Karpas-422 (cell line): ENCODE results near the gene COL4A4. TPM values are rescaled to one million over a fixed set of nuclear protein-coding genes. Genes with fewer than 3 reads are reported as not detected.

Source experiments
- DNase-seq: peaks from one replicate; pipeline ENCODE4 v3.0.0-alpha.2; 2015
- H2AFZ ChIP-seq: fragments of 200-600 bp; sonication (generic); 2 replicates; pipeline ENCODE4 v1.6.1; 2014; ENCODE audit warnings: antibody characterized with exemption, low read length, mixed read lengths
- H3K27ac ChIP-seq: fragments of 200-600 bp; sonication (generic); 2 replicates; pipeline ENCODE4 v1.5.1; 2014; ENCODE audit warnings: mild to moderate bottlenecking, low read length, moderate library complexity
- H3K27me3 ChIP-seq: fragments of 200-600 bp; sonication (generic); 2 replicates; pipeline ENCODE4 v1.6.1; 2014; ENCODE audit warnings: low read length, mixed read lengths
- H3K36me3 ChIP-seq: fragments of 200-600 bp; sonication (generic); 2 replicates; pipeline ENCODE4 v1.6.1; 2014; ENCODE audit warnings: low read length, mixed read lengths; ENCODE audit not compliant: insufficient read depth
- H3K4me1 ChIP-seq: fragments of 200-600 bp; sonication (generic); 2 replicates; pipeline ENCODE4 v1.6.1; 2014; ENCODE audit warnings: mild to moderate bottlenecking, low read length, mixed read lengths
- H3K4me2 ChIP-seq: fragments of 200-600 bp; sonication (generic); 2 replicates; pipeline ENCODE4 v1.6.1; 2014; ENCODE audit warnings: low read length, low read depth, mild to moderate bottlenecking; ENCODE audit not compliant: poor library complexity, severe bottlenecking
- H3K4me3 ChIP-seq: fragments of 200-600 bp; sonication (generic); 2 replicates; pipeline ENCODE4 v1.5.1; 2014; ENCODE audit warnings: mild to moderate bottlenecking, antibody characterized with exemption, low read length, mixed read lengths
- H3K79me2 ChIP-seq: fragments of 200-600 bp; sonication (generic); 2 replicates; pipeline ENCODE4 v1.6.1; 2014; ENCODE audit warnings: mild to moderate bottlenecking, low read length, mixed read lengths
- H3K9ac ChIP-seq: fragments of 200-600 bp; sonication (generic); 2 replicates; pipeline ENCODE4 v1.6.0; 2014; ENCODE audit warnings: low read length
- H3K9me2 ChIP-seq: fragments of 200-600 bp; sonication (generic), shearing (Covaris generic); replicated peaks from 2 replicates; pipeline ENCODE4 v1.6.0; 2014; ENCODE audit warnings: mild to moderate bottlenecking, low read length, moderate library complexity; ENCODE audit not compliant: insufficient read depth
- H3K9me3 ChIP-seq: fragments of 300-700, 200-600 bp; sonication (generic); 2 replicates; pipeline ENCODE4 v1.6.1; 2014; ENCODE audit warnings: low read length, mixed read lengths
- H4K20me1 ChIP-seq: fragments of 200-600 bp; sonication (generic); 2 replicates; pipeline ENCODE4 v1.6.1; 2014; ENCODE audit warnings: mild to moderate bottlenecking, antibody characterized with exemption, low read length, low read depth; ENCODE audit not compliant: insufficient read depth
- total RNA-seq: library from RNA; depleted of rRNA; stranded (reverse); fragments of >200 nt; shearing (Covaris generic); gene quantifications from 2 replicates; pipeline ENCODE4 v1.2.3, GENCODE V29; 2014; ENCODE audit warnings: low replicate concordance

COL4A4 gene
- total RNA-seq, 1 experiment from 2014 or later = 0.41 TPM

GRCh38 chr2:227154986-227155774 lies 8.8 kb downstream of the COL4A4 start:
- Histone ChIP-seq H3K27ac (no peak overlapping the region), H3K4me2 (no peak overlapping the region), H3K9ac (no peak overlapping the region), H3K4me1 (no peaks in the 10 kb centered on the region), H3K79me2 (no peaks in the 10 kb centered on the region), H4K20me1 (no peaks in the 10 kb centered on the region), H3K27me3 (no peaks in the 10 kb centered on the region), H3K9me3 (no peaks in the 10 kb centered on the region), H3K36me3 (no peaks in the 10 kb centered on the region), H3K9me2 (no peaks in the 10 kb centered on the region; the same call in 1 of the 2 replicates), H2AFZ (no peak overlapping the region), H3K4me3 (no peak overlapping the region)
- no peak for DNase-seq

DNA sequence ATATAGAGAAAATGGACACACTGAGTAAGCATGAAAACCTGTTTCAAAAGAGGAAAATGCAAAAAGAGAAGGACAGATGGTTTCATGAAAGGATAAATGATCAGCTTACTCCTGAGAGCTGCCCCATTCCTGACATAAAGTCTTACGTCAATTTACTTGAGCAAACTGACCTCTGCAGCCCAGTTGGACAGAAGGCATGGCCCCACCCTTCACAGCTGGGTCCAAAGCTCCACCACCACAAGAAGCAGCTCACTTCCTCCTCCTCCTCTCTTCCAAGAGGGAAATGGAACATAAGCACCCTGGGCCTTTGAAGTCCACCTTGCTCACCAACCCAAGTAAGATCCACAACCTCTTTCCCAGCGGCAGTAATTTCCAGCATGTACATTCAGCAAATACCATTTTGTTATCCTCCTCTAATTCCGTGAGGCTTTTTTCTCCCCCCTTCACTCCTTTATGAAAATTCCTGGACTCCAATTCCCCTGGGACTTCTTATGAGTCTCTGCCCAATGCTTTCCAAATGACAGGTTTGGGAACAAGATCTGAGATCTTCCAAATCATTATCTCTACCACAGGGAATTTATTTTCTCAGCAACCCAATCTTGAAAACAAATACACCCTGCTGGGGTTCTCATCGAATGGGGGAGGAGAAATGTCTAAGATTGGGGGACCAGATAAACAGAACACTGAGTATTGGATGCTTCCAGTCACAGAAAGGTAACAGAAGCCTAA lies 10.1 kb downstream of the COL4A4 start:
- no peak overlapping the region for H3K9ac ChIP-seq
- H3K9me3 ChIP-seq = no peaks in the 10 kb centered on the region
- DNase-seq = no peak
- no peak overlapping the region for H3K4me3 ChIP-seq
- no peak overlapping the region for H3K4me2 ChIP-seq
- H3K27ac ChIP-seq = no peak overlapping the region
- no peaks in the 10 kb centered on the region for H3K36me3 ChIP-seq
- H3K9me2 ChIP-seq = no peaks in the 10 kb centered on the region; the same call in 1 of the 2 replicates
- H2AFZ ChIP-seq = no peak overlapping the region
- no peaks in the 10 kb centered on the region for H3K79me2 ChIP-seq
- no peaks in the 10 kb centered on the region for H3K4me1 ChIP-seq
- H4K20me1 ChIP-seq = no peaks in the 10 kb centered on the region
- no peaks in the 10 kb centered on the region for H3K27me3 ChIP-seq

GRCh38 chr2:227153307-227153706 lies 10.7 kb downstream of the COL4A4 start:
- Histone ChIP-seq H3K4me3 (no peak overlapping the region), H3K36me3 (no peaks in the 10 kb centered on the region), H3K9me2 (no peaks in the 10 kb centered on the region; the same call in 1 of the 2 replicates), H3K9me3 (peaks cover under 1% of the 10 kb centered on the region; the same call in 1 of the 2 replicates), H3K27me3 (0 out of 2 replicates have a peak, but pooled peaks cover under 1% of the 10 kb centered on the region), H3K79me2 (no peaks in the 10 kb centered on the region), H3K4me1 (no peaks in the 10 kb centered on the region), H3K4me2 (no peak overlapping the region), H4K20me1 (no peaks in the 10 kb centered on the region), H3K27ac (no peak overlapping the region), H2AFZ (no peak overlapping the region), H3K9ac (no peak overlapping the region)
- no peak for DNase-seq

GRCh38 chr2:227152093-227152766 lies 11.8 kb downstream of the COL4A4 start:
- Histone ChIP-seq H3K9ac (no peak overlapping the region), H3K27me3 (0 out of 2 replicates have a peak, but pooled peaks cover 3% of the 10 kb centered on the region), H3K27ac (no peak overlapping the region), H2AFZ (no peak overlapping the region), H3K9me3 (peaks cover 4% of the 10 kb centered on the region), H3K36me3 (no peaks in the 10 kb centered on the region), H3K4me3 (no peak overlapping the region), H3K79me2 (no peaks in the 10 kb centered on the region), H3K4me1 (no peaks in the 10 kb centered on the region), H3K4me2 (no peak overlapping the region), H3K9me2 (no peaks in the 10 kb centered on the region), H4K20me1 (no peaks in the 10 kb centered on the region)
- DNase-seq = no peak

- Histone ChIP-seq H3K4me2 (no peak overlapping the region), H3K9me2 (no peaks in the 10 kb centered on the region), H3K27ac (no peak overlapping the region), H3K36me3 (no peaks in the 10 kb centered on the region), H4K20me1 (no peaks in the 10 kb centered on the region), H3K4me3 (no peak overlapping the region), H2AFZ (no peak overlapping the region), H3K9me3 (peaks cover 4% of the 10 kb centered on the region), H3K9ac (no peak overlapping the region), H3K79me2 (no peaks in the 10 kb centered on the region), H3K27me3 (0 out of 2 replicates have a peak, but pooled peaks cover 3% of the 10 kb centered on the region), H3K4me1 (no peaks in the 10 kb centered on the region)
- no peak for DNase-seq
Observed at GRCh38 chr2:227150222-227150936, 13.6 kb downstream of the COL4A4 start.

DNA sequence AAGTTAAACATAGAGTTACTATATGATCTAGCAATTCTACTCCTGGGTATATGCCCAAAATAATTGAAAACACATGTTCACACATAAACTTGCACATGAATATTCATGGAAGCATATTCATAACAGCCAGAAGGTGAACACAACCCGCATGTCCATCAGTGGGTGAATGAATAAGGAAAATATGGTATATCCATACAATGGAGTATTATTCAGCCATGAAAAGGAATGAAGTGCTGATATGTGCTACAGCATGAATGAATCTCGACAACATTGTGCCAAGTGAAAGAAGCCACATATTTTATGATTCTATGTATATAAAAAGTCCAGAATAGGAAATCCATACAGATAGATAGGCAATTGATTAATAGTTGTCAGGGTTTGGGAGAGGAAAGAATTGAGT lies 15.9 kb downstream of the COL4A4 start:
- no peak overlapping the region for H3K27ac ChIP-seq
- no peaks in the 10 kb centered on the region for H3K9me2 ChIP-seq
- H3K36me3 ChIP-seq = no peaks in the 10 kb centered on the region
- DNase-seq = no peak
- H3K9ac ChIP-seq = no peak overlapping the region
- no peaks in the 10 kb centered on the region for H4K20me1 ChIP-seq
- peaks cover 4% of the 10 kb centered on the region for H3K9me3 ChIP-seq
- H3K4me2 ChIP-seq = no peak overlapping the region
- H2AFZ ChIP-seq = no peak overlapping the region
- H3K4me1 ChIP-seq = no peaks in the 10 kb centered on the region
- 0 out of 2 replicates have a peak, but pooled peaks cover 3% of the 10 kb centered on the region for H3K27me3 ChIP-seq
- no peak overlapping the region for H3K4me3 ChIP-seq
- no peaks in the 10 kb centered on the region for H3K79me2 ChIP-seq

- Histone ChIP-seq H3K9me2 (no peaks in the 10 kb centered on the region), H3K4me3 (no peak overlapping the region), H4K20me1 (no peaks in the 10 kb centered on the region), H3K27me3 (0 out of 2 replicates have a peak, but pooled peaks cover 3% of the 10 kb centered on the region), H3K9me3 (peaks cover 4% of the 10 kb centered on the region), H2AFZ (no peak overlapping the region), H3K79me2 (no peaks in the 10 kb centered on the region), H3K9ac (no peak overlapping the region), H3K4me1 (no peaks in the 10 kb centered on the region), H3K4me2 (no peak overlapping the region), H3K27ac (no peak overlapping the region), H3K36me3 (no peaks in the 10 kb centered on the region)
- DNase-seq = no peak
Observed at GRCh38 chr2:227147023-227147422, 17.0 kb downstream of the COL4A4 start.
